ENCODE data around the gene LRRC4C. TPM values are rescaled to one million over a fixed set of nuclear protein-coding genes. Genes with fewer than 3 reads are reported as not detected.

The LRRC4C gene
- total RNA-seq, 1 experiment from 2014 or later = not detected

DNA sequence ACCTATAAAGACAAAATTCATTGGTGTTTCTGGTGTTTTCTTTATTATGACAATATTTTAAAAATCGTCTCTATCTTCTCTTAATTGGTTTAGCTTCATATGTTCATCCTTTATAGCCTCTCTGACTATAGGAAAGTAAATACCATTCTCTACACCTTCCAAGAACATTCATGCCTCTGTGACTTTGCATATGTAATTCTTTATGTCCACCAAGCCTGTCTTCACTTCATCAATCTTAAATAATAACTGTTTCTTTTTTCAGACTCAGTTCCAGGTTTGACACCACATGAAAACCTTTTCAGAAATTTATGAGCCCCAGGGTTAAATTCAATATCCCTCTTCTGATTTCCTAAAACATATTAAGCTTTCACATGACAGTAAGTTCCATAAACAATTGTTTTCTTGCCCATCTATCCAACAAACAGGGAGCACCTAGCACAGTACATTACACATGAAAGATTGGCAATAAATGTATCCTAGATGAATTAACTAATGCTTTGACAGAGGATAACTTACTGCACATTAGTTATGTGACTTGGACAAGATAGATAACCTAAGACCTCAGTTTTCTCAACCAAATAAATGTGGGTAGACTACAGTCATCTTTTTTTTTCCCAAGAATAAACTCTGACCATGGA is 886.1 kb downstream of the LRRC4C start:
- Histone ChIP-seq H3F3A (ENCODE audit: low read length, unreplicated experiment) (no peaks in the 10 kb centered on the region), H2AFZ (ENCODE audit: low read length) (no peak overlapping the region), H3K9me2 (replicated peaks; ENCODE audit: low read length) (no peaks in the 10 kb centered on the region), H3K36me3 (ENCODE audit: low read depth, low read length) (no peaks in the 10 kb centered on the region), H3K27me3 (ENCODE audit: low read length) (no peaks in the 10 kb centered on the region), H3K9me3 (ENCODE audit: low read length) (no peaks in the 10 kb centered on the region), H3K4me1 (ENCODE audit: insufficient read depth, low read length) (no peaks in the 10 kb centered on the region), H4K20me1 (ENCODE audit: low read length) (no peaks in the 10 kb centered on the region), H3K27ac (ENCODE audit: low read length) (no peak overlapping the region), H3K79me2 (ENCODE audit: low read length) (no peaks in the 10 kb centered on the region), H3K4me3 (ENCODE audit: low read length) (no peak overlapping the region), H3K9ac (ENCODE audit: low read length) (no peak overlapping the region), H3K4me2 (ENCODE audit: low read length) (no peak overlapping the region)
- TF ChIP-seq, protein P1, sequence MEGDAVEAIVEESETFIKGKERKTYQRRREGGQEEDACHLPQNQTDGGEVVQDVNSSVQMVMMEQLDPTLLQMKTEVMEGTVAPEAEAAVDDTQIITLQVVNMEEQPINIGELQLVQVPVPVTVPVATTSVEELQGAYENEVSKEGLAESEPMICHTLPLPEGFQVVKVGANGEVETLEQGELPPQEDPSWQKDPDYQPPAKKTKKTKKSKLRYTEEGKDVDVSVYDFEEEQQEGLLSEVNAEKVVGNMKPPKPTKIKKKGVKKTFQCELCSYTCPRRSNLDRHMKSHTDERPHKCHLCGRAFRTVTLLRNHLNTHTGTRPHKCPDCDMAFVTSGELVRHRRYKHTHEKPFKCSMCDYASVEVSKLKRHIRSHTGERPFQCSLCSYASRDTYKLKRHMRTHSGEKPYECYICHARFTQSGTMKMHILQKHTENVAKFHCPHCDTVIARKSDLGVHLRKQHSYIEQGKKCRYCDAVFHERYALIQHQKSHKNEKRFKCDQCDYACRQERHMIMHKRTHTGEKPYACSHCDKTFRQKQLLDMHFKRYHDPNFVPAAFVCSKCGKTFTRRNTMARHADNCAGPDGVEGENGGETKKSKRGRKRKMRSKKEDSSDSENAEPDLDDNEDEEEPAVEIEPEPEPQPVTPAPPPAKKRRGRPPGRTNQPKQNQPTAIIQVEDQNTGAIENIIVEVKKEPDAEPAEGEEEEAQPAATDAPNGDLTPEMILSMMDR (conservative IDR thresholded peaks at IDR 0.05; ENCODE audit: low read depth, low read length) = no peak
- no peak for TF ChIP-seq EZH2 (IDR thresholded peaks at IDR 0.05; ENCODE audit: low read length, unreplicated experiment)
- TF ChIP-seq EZH2phosphoT487 (IDR thresholded peaks at IDR 0.05; ENCODE audit: borderline replicate concordance, low read length) = no peak
- CTCF ChIA-PET = no interaction called here
- intact Hi-C loops (cut with micrococcal nuclease) = no loop called here
- BruUV-seq (replicated peaks) = no TSS peak
- ATAC-seq (no peak), DNase-seq (no peak)
- POLR2A ChIA-PET (ENCODE audit: unreplicated experiment) = no interaction called here

DNA sequence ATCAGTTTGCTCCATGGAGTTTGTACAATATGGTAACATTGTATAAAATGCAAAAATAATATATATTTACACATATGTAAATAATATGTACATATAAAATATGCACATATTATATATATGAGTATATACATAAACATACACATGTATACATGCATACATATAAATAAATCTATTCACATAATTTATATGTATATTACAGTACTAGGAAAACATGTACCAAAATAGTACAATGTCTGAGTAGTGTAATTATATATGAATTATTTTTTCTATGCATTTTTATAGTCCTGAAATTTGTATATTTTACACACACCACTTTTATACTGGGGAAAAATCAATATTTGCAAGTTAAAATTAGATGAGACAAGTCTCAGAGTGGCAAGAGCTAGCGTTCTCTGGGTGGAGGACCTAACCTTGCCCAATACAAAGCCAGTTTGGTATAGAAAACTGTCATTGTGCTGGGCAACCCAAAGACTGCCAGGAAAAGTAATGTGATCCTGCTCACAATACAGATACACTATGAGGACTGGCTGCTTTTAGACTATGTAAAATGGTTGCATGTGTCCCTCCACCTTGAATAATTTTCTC is 889.4 kb downstream of the LRRC4C start:
- no peak overlapping the region for H3K4me3 ChIP-seq (ENCODE audit: low read length)
- no peak overlapping the region for H3K9ac ChIP-seq (ENCODE audit: low read length)
- no peak overlapping the region for H3K4me2 ChIP-seq (ENCODE audit: low read length)
- no peak overlapping the region for H3K27ac ChIP-seq (ENCODE audit: low read length)
- H3K9me3 ChIP-seq (ENCODE audit: low read length) = no peaks in the 10 kb centered on the region
- H4K20me1 ChIP-seq (ENCODE audit: low read length) = no peaks in the 10 kb centered on the region
- no peaks in the 10 kb centered on the region for H3K79me2 ChIP-seq (ENCODE audit: low read length)
- ATAC-seq = no peak
- no peaks in the 10 kb centered on the region for H3K4me1 ChIP-seq (ENCODE audit: insufficient read depth, low read length)
- H3K27me3 ChIP-seq (ENCODE audit: low read length) = no peaks in the 10 kb centered on the region
- H3F3A ChIP-seq (ENCODE audit: low read length, unreplicated experiment) = no peaks in the 10 kb centered on the region
- intact Hi-C loops (cut with micrococcal nuclease) = no loop called here
- POLR2A ChIA-PET (ENCODE audit: unreplicated experiment) = no interaction called here
- H2AFZ ChIP-seq (ENCODE audit: low read length) = no peak overlapping the region
- H3K36me3 ChIP-seq (ENCODE audit: low read depth, low read length) = no peaks in the 10 kb centered on the region
- no peak for DNase-seq
- CTCF ChIA-PET = no interaction called here
- no peak for TF ChIP-seq EZH2 (IDR thresholded peaks at IDR 0.05; ENCODE audit: low read length, unreplicated experiment)
- no peak for TF ChIP-seq EZH2phosphoT487 (IDR thresholded peaks at IDR 0.05; ENCODE audit: borderline replicate concordance, low read length)
- TF ChIP-seq, protein P1 (conservative IDR thresholded peaks at IDR 0.05; ENCODE audit: low read depth, low read length) = no peak
- BruUV-seq (replicated peaks) = no TSS peak
- no peaks in the 10 kb centered on the region for H3K9me2 ChIP-seq (replicated peaks; ENCODE audit: low read length)

DNA sequence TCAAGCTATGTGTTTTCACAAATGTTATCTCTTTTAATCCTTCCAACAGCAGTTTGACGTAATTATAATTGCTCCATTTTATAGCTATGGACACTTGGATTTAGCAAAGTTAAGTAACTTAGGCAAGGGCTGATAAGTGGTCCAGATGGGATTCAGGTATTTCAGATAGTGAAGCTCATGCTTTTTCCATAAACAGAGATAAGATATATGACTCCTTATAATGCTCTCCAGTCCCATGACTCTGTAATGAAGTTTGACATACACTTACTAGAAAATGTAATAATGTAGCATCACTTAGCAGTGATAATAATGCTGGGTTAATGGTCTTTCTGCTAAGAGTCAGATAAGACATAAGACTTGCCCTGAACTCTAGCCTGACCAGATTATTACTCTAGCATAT is 892.1 kb downstream of the LRRC4C start:
- no peaks in the 10 kb centered on the region for H3K79me2 ChIP-seq (ENCODE audit: low read length)
- DNase-seq (no peak), ATAC-seq (no peak)
- POLR2A ChIA-PET (ENCODE audit: unreplicated experiment) = no interaction called here
- no peaks in the 10 kb centered on the region for H3K36me3 ChIP-seq (ENCODE audit: low read depth, low read length)
- TF ChIP-seq EZH2 (IDR thresholded peaks at IDR 0.05; ENCODE audit: low read length, unreplicated experiment) = no peak
- TF ChIP-seq, protein P1 (conservative IDR thresholded peaks at IDR 0.05; ENCODE audit: low read depth, low read length) = no peak
- no peak for TF ChIP-seq EZH2phosphoT487 (IDR thresholded peaks at IDR 0.05; ENCODE audit: borderline replicate concordance, low read length)
- H2AFZ ChIP-seq (ENCODE audit: low read length) = no peak overlapping the region
- no peaks in the 10 kb centered on the region for H3K9me3 ChIP-seq (ENCODE audit: low read length)
- no peak overlapping the region for H3K4me3 ChIP-seq (ENCODE audit: low read length)
- no peaks in the 10 kb centered on the region for H3K4me1 ChIP-seq (ENCODE audit: insufficient read depth, low read length)
- no peaks in the 10 kb centered on the region for H4K20me1 ChIP-seq (ENCODE audit: low read length)
- H3K9ac ChIP-seq (ENCODE audit: low read length) = no peak overlapping the region
- no TSS peak for BruUV-seq (replicated peaks)
- no peaks in the 10 kb centered on the region for H3K27me3 ChIP-seq (ENCODE audit: low read length)
- CTCF ChIA-PET = no interaction called here
- intact Hi-C loops (cut with micrococcal nuclease) = no loop called here
- no peak overlapping the region for H3K4me2 ChIP-seq (ENCODE audit: low read length)
- no peaks in the 10 kb centered on the region for H3K9me2 ChIP-seq (replicated peaks; ENCODE audit: low read length)
- H3K27ac ChIP-seq (ENCODE audit: low read length) = no peak overlapping the region
- H3F3A ChIP-seq (ENCODE audit: low read length, unreplicated experiment) = no peaks in the 10 kb centered on the region
